ENCODE results near the gene TIMM29. TPM values are rescaled to one million over a fixed set of nuclear protein-coding genes. Genes with fewer than 3 reads are reported as not detected.
"Not testable (repeated sequence)": the region's sequence is repeated elsewhere in the genome, so short reads cannot be mapped to it uniquely, and the experiment has no call there.

Gene TIMM29
- total RNA-seq, 1 donor, result 18.4 TPM

GRCh38 chr19:10936661-10937084, 8.1 kb downstream of the TIMM29 start:
- peak; percentile 89 for DNase-seq (ENCODE audit: low read depth)
- H3K4me3 ChIP-seq (ENCODE audit: low read depth, low read length), result peak overlapping the region; percentile 13
- TF ChIP-seq, protein P1, sequence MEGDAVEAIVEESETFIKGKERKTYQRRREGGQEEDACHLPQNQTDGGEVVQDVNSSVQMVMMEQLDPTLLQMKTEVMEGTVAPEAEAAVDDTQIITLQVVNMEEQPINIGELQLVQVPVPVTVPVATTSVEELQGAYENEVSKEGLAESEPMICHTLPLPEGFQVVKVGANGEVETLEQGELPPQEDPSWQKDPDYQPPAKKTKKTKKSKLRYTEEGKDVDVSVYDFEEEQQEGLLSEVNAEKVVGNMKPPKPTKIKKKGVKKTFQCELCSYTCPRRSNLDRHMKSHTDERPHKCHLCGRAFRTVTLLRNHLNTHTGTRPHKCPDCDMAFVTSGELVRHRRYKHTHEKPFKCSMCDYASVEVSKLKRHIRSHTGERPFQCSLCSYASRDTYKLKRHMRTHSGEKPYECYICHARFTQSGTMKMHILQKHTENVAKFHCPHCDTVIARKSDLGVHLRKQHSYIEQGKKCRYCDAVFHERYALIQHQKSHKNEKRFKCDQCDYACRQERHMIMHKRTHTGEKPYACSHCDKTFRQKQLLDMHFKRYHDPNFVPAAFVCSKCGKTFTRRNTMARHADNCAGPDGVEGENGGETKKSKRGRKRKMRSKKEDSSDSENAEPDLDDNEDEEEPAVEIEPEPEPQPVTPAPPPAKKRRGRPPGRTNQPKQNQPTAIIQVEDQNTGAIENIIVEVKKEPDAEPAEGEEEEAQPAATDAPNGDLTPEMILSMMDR (IDR thresholded peaks at IDR 0.05; ENCODE audit: insufficient read depth, low read length), result peak; percentile 71

DNA sequence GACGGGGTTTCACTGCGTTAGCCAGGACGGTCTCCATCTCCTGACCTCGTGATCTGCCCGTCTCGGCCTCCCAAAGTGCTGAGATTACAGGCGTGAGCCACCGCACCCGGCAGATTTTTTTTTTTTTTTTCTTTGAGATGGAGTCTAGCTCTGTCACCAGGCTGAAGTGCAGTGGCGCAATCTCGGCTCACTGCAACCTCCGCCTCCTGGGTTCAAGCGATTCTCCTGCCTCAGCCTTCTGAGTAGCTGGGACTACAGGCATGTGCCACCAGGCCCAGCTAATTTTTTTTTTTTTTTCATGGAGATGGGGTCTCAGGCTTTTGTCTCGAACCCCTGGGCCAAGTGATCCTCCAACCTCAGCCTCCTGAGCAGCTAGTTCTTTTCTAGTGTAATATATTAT, 13.0 kb downstream of the TIMM29 start:
- not testable (repeated sequence) for DNase-seq (ENCODE audit: low read depth); H3K4me3 ChIP-seq (ENCODE audit: low read depth, low read length)

- DNase-seq (ENCODE audit: low read depth); H3K4me3 ChIP-seq (ENCODE audit: low read depth, low read length): not testable (repeated sequence)
Measured at GRCh38 chr19:10943412-10943811, 14.8 kb downstream of the TIMM29 start.

GRCh38 chr19:10945264-10945663, 16.7 kb downstream of the TIMM29 start:
- H3K4me3 ChIP-seq (ENCODE audit: low read depth, low read length), result no peak overlapping the region
- no peak for DNase-seq (ENCODE audit: low read depth)
- TF ChIP-seq, protein P1 (IDR thresholded peaks at IDR 0.05; ENCODE audit: insufficient read depth, low read length), result no peak

GRCh38 chr19:10946958-10947657, 18.5 kb downstream of the TIMM29 start:
- H3K4me3 ChIP-seq (ENCODE audit: low read depth, low read length), result no peak overlapping the region
- TF ChIP-seq, protein P1 (IDR thresholded peaks at IDR 0.05; ENCODE audit: insufficient read depth, low read length), result no peak
- peak; percentile 49 for DNase-seq (ENCODE audit: low read depth)

DNA sequence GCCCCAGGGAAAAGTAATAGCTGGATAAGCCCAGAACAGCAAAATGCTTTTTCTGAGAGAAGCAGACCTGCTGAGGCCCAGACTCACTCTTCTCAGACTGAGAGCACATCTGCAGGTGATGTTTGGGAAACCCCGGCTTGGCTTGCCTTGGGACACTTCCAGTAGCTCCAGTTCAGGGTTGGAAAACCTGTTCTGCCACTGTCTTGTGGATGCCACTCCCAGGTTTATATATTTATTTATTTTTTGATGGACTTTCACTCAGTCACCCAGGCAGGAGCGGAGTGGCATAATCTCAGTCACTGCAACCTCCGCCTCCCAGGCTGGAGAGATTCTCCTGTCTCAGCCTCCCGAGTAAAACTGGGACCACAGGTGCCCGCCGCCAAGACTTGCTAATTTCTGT, 24.2 kb downstream of the TIMM29 start:
- TF ChIP-seq, protein P1 (IDR thresholded peaks at IDR 0.05; ENCODE audit: insufficient read depth, low read length), result no peak
- no peak for DNase-seq (ENCODE audit: low read depth)

GRCh38 chr19:10959277-10959968, 30.8 kb downstream of the TIMM29 start:
- not testable (repeated sequence) for DNase-seq (ENCODE audit: low read depth)
- H3K4me3 ChIP-seq (ENCODE audit: low read depth, low read length), result peak overlapping the region; percentile 83

More for the DNA sequence above, 24.2 kb downstream of the TIMM29 start:
- H3K4me3 ChIP-seq (ENCODE audit: low read depth, low read length), result no peak overlapping the region

DNA sequence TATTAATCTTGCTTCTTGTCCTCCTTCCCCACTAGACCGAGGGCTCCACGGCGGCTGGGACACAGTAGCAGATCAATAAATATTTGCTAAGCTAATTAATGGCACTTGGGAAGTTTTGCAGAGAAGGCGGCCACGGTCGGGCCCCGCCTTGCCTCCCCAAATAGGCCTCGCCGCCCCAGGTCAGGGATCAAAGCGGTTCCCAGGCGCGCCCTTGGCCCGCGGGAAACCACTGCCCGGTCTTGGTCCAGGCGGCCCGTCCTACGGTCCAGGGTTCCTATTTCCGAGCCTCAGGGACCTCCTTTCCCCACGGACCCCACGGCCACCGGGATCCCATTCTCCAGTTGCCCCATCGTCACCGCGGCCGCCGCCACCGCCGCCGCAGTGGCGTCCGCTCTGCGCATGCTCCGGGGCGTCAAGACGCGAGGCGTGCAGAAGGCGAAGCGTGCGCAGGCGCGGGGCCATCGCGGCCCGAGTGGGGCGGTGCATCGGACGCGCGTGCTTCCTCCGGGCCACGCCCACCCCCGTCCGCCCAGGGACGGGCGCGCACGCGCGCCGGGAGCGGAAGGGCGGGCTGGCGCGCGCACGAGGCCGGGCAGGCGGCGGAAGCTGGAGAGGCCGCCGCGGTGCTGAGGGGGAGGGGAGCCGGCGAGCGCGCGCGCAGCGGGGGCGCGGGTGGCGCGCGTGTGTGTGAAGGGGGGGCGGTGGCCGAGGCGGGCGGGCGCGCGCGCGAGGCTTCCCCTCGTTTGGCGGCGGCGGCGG, 31.9 kb downstream of the TIMM29 start, which contains the start of gene SMARCA4:
Gene SMARCA4, plus strand, starts transcription at position 717 of the 759 bp plus-strand sequence. CDS start 23,122 bp downstream, outside the sequence.
- TF ChIP-seq, protein P1 (IDR thresholded peaks at IDR 0.05; ENCODE audit: insufficient read depth, low read length), result no peak
- DNase-seq (ENCODE audit: low read depth), result peak; percentile 95

More for the DNA sequence above, 31.9 kb downstream of the TIMM29 start, which contains the start of gene SMARCA4:
- H3K4me3 ChIP-seq (ENCODE audit: low read depth, low read length), result peak within 1 kb of the TSS; percentile 87
